HL-60 (cell line): ENCODE results near the gene MDP1.
"Not testable (repeated sequence)": the region's sequence is repeated elsewhere in the genome, so short reads cannot be mapped to it uniquely, and the experiment has no call there.

Source experiments
- DNase-seq, 2 experiments: peaks; one replicate each; pipeline ENCODE4 v3.0.0-alpha.2; 2010 to 2020; ENCODE audit warnings: low read depth in 1 of 2, low spot score in 1 of 2
- H3K27ac ChIP-seq: fragments of 250-450 bp; sonication (Bioruptor Pico); replicated peaks from 2 replicates; pipeline ENCODE4 v1.5.1; 2020; ENCODE audit warnings: mild to moderate bottlenecking, moderate library complexity
- H3K27me3 ChIP-seq: fragments of 250-450 bp; sonication (Bioruptor Pico); 2 replicates; pipeline ENCODE4 v1.5.1; 2021; ENCODE audit warnings: mild to moderate bottlenecking, moderate library complexity; ENCODE audit not compliant: insufficient read depth, poor library complexity, severe bottlenecking
- H3K4me3 ChIP-seq: replicated peaks from 2 replicates; pipeline ENCODE4 v1.5.1; 2011; ENCODE audit warnings: mild to moderate bottlenecking, control low read depth, low read length; ENCODE audit not compliant: insufficient read depth
- GABPA ChIP-seq: IDR thresholded peaks from 2 replicates; pipeline ENCODE4 v1.6.1; 2012; ENCODE audit warnings: low read depth
- POLR2AphosphoS5 ChIP-seq: IDR thresholded peaks from 2 replicates; pipeline ENCODE4 v1.6.1; 2012; ENCODE audit warnings: low read depth
- SPI1 ChIP-seq: IDR thresholded peaks from 2 replicates; pipeline ENCODE4 v1.6.1; 2012; ENCODE audit warnings: low read depth, mild to moderate bottlenecking, borderline replicate concordance
- TF ChIP-seq, protein P1 (sequence below): IDR thresholded peaks from 2 replicates; pipeline ENCODE4 v1.6.1; 2012; ENCODE audit warnings: low read depth; ENCODE audit not compliant: insufficient replicate concordance
- TF ChIP-seq, protein P2 (sequence below): IDR thresholded peaks from one replicate; pipeline ENCODE4 v1.5.1; 2011; ENCODE audit warnings: low read length, control low read depth, inconsistent platforms; ENCODE audit not compliant: insufficient read depth

The MDP1 gene

DNA sequence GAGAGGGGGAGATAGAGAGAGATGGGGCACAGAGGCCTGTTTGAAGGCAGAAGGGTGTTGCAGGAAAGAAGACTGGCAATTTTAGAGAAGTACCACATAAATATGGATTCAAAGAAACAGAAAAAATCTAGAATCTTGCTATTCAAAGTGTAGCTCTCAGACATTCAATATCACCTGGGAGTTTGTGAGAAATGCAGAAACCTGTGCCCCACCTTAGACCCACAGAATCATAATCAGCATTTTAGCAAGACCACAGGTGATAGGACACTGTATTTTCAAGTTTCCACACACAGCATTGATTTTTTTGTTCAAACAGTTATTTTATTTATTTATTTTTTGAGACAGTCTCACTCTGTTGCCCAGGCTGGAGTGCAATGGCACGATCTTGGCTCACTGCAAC, 13.0 kb upstream of the MDP1 start:
- Histone ChIP-seq H3K27me3 (no peaks in the 10 kb centered on the region), H3K27ac (no peak overlapping the region), H3K4me3 (no peak overlapping the region)
- TF ChIP-seq, protein P1, sequence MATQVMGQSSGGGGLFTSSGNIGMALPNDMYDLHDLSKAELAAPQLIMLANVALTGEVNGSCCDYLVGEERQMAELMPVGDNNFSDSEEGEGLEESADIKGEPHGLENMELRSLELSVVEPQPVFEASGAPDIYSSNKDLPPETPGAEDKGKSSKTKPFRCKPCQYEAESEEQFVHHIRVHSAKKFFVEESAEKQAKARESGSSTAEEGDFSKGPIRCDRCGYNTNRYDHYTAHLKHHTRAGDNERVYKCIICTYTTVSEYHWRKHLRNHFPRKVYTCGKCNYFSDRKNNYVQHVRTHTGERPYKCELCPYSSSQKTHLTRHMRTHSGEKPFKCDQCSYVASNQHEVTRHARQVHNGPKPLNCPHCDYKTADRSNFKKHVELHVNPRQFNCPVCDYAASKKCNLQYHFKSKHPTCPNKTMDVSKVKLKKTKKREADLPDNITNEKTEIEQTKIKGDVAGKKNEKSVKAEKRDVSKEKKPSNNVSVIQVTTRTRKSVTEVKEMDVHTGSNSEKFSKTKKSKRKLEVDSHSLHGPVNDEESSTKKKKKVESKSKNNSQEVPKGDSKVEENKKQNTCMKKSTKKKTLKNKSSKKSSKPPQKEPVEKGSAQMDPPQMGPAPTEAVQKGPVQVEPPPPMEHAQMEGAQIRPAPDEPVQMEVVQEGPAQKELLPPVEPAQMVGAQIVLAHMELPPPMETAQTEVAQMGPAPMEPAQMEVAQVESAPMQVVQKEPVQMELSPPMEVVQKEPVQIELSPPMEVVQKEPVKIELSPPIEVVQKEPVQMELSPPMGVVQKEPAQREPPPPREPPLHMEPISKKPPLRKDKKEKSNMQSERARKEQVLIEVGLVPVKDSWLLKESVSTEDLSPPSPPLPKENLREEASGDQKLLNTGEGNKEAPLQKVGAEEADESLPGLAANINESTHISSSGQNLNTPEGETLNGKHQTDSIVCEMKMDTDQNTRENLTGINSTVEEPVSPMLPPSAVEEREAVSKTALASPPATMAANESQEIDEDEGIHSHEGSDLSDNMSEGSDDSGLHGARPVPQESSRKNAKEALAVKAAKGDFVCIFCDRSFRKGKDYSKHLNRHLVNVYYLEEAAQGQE, result no peak
- TF ChIP-seq GABPA (no peak), POLR2AphosphoS5 (no peak), SPI1 (no peak)
- TF ChIP-seq, protein P2, sequence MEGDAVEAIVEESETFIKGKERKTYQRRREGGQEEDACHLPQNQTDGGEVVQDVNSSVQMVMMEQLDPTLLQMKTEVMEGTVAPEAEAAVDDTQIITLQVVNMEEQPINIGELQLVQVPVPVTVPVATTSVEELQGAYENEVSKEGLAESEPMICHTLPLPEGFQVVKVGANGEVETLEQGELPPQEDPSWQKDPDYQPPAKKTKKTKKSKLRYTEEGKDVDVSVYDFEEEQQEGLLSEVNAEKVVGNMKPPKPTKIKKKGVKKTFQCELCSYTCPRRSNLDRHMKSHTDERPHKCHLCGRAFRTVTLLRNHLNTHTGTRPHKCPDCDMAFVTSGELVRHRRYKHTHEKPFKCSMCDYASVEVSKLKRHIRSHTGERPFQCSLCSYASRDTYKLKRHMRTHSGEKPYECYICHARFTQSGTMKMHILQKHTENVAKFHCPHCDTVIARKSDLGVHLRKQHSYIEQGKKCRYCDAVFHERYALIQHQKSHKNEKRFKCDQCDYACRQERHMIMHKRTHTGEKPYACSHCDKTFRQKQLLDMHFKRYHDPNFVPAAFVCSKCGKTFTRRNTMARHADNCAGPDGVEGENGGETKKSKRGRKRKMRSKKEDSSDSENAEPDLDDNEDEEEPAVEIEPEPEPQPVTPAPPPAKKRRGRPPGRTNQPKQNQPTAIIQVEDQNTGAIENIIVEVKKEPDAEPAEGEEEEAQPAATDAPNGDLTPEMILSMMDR, result no peak
- DNase-seq, result no peak

- no peak for DNase-seq
- H3K27ac ChIP-seq, result no peak overlapping the region
- H3K4me3 ChIP-seq, result no peak overlapping the region
- no peaks in the 10 kb centered on the region for H3K27me3 ChIP-seq
- TF ChIP-seq, protein P2, result no peak
- no peak for TF ChIP-seq GABPA
- no peak for TF ChIP-seq SPI1
- no peak for TF ChIP-seq POLR2AphosphoS5
- TF ChIP-seq, protein P1, result no peak
Measured at GRCh38 chr14:24226473-24226872, 10.6 kb upstream of the MDP1 start.

DNA sequence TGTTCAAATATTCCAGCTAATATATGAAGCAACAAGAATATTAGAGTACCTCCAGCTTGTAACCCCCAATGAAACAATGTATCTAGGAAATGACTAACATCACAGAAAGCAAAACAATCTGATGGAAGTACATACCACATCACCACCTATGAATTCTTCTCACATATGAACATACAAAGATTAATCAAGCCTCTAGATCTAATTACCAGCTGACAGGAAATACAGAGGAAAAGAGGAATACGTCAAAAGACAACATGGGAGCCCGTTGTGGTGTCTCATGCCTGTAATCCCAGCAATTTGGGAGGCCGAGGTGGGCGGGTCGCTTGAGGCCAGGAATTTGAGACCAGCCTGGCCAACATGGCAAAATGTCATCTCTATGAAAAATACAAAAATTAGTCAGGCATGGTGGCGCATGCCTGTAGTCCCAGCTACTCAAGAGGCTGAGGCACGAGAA, 8.8 kb upstream of the MDP1 start:
- Histone ChIP-seq H3K4me3 (no peak overlapping the region), H3K27ac (no peak overlapping the region), H3K27me3 (no peaks in the 10 kb centered on the region)
- DNase-seq, result no peak
- TF ChIP-seq, protein P1, result no peak
- no peak for TF ChIP-seq GABPA
- no peak for TF ChIP-seq SPI1
- TF ChIP-seq POLR2AphosphoS5, result no peak
- TF ChIP-seq, protein P2, result no peak

DNA sequence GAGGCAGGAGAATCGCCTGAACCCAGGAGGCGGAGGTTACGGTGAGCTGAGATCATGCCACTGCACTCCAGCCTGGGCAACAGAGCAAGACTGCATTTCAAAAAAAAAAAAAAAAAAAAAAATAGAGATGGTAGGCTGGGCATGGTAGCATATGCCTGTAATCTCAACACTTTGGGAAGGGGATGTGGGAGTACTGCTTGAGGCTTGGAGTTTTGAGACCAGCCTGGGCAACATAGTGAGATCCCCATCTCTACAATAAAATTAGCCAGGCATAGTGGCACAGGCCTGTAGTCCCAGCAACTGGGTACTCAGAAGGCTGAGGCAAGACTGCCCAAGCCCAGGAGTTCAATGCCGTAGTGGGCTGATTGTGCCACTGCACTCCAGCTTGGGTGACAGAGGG, 7.1 kb upstream of the MDP1 start:
- H3K4me3 ChIP-seq, DNase-seq, H3K27ac ChIP-seq, H3K27me3 ChIP-seq: not testable (repeated sequence)
